HG02840 (cell line): ENCODE data around the gene SLC16A3.

Experiments used
- ATAC-seq: cut with Tn5 transposase; IDR thresholded peaks from one replicate; pipeline ENCODE4 v1.9.1; 2021; ENCODE audit warnings: mild to moderate bottlenecking, moderate library complexity, moderate number of reproducible peaks; ENCODE audit not compliant: unreplicated experiment, low FRiP score

Gene SLC16A3

GRCh38 chr17:82280537-82280936 lies 51.7 kb downstream of the SLC16A3 start:
- ATAC-seq, result no peak

GRCh38 chr17:82281076-82281475 lies 52.2 kb downstream of the SLC16A3 start:
- ATAC-seq, result no peak

GRCh38 chr17:82281502-82282238 lies 52.8 kb downstream of the SLC16A3 start:
- ATAC-seq, result no peak

GRCh38 chr17:82282239-82283207 lies 53.7 kb downstream of the SLC16A3 start:
- ATAC-seq, result no peak

GRCh38 chr17:82283208-82283749 lies 54.4 kb downstream of the SLC16A3 start:
- no peak for ATAC-seq

GRCh38 chr17:82285141-82285540 lies 56.3 kb downstream of the SLC16A3 start:
- ATAC-seq, result no peak

- ATAC-seq, result no peak
Observed at GRCh38 chr17:82287013-82287867, 58.4 kb downstream of the SLC16A3 start.

- ATAC-seq, result no peak
Observed at GRCh38 chr17:82287868-82288801, 59.3 kb downstream of the SLC16A3 start.
